ENCODE data around the gene SEPTIN12.

- TF ChIP-seq CTCF (IDR thresholded peaks at IDR 0.05; ENCODE audit: low read length), result no peak
- TF ChIP-seq EZH2 (optimal IDR thresholded peaks at IDR 0.05; ENCODE audit: low read depth, low read length), result no peak
- TF ChIP-seq EZH2phosphoT487 (IDR thresholded peaks at IDR 0.05; ENCODE audit: low read length), result no peak
These were observed 25.9 kb upstream of the SEPTIN12 start for GRCh38 chr16:4814046-4814445.

All from MM.1S (cell line).